K562 (cell line): ENCODE results near the gene OPRD1. TPM values are rescaled to one million over a fixed set of nuclear protein-coding genes. Genes with fewer than 3 reads are reported as not detected.
"Not testable (repeated sequence)": the region's sequence is repeated elsewhere in the genome, so short reads cannot be mapped to it uniquely, and the experiment has no call there.

Experiments used
- ATAC-seq: fragments of 200-7000 bp; cut with Tn5 transposase; 3 replicates; pipeline ENCODE4 v1.9.1; 2020; ENCODE audit warnings: moderate library complexity
- BruUV-seq: library from RNA; stranded (reverse); fragments of 400-500 nt; replicated peaks from 2 replicates; lab custom pipeline; 2021; lab: Mats Ljungman, UMichigan
- CTCF ChIA-PET: fragments of 300-600 bp; formaldehyde crosslinking; extraction: SDS; loops from one replicate; lab custom pipeline; 2021; ENCODE audit warnings: low intra/inter-chr PET ratio; lab: Yijun Ruan, JAX
- POLR2A ChIA-PET: fragments of 300-600, 350-650 bp; sonication (Branson Sonifier 250); formaldehyde crosslinking; extraction: SDS; loops from one replicate; lab custom pipeline; 2021; ENCODE audit warnings: antibody characterized with exemption, inconsistent platforms; lab: Yijun Ruan, JAX
- DNase-seq, 4 experiments: peaks; one replicate each; pipeline versions ENCODE4 v3.0.0 to v3.0.0-alpha.2; 2011 to 2018; ENCODE audit warnings: low spot score in 3 of 4, mixed read lengths in 3 of 4; ENCODE audit errors: extremely low read depth in 1 of 4
- FAIRE-seq: peaks from 2 replicates; lab custom pipeline; 2011; peaks lifted over from hg19 to GRCh38; lab: Jason Lieb, UNC
- H2AFZ ChIP-seq: 2 replicates; pipeline ENCODE4 v1.6.0; 2011; ENCODE audit warnings: low read depth, low read length, control low read depth, inconsistent platforms
- H3K27ac ChIP-seq: fragments of 200-600 bp; 3 replicates; pipeline ENCODE4 v1.8.0; 2011; ENCODE audit warnings: low read depth, mild to moderate bottlenecking, control low read depth, inconsistent platforms, low read length, moderate library complexity, mixed read lengths; ENCODE audit errors: extremely low read depth
- H3K27me3 ChIP-seq, 2 experiments: fragments of 300-600 bp in 1 of 2; 2 replicates in 1 of 2; 3 replicates in 1 of 2; pipeline versions ENCODE4 v1.6.0 to v1.8.0; 2011; ENCODE audit warnings: inconsistent platforms in 2 of 2, low read length in 2 of 2, mild to moderate bottlenecking in 1 of 2, mixed read lengths in 1 of 2, moderate library complexity in 1 of 2; ENCODE audit not compliant: control insufficient read depth in 2 of 2, insufficient read depth in 2 of 2
- H3K36me3 ChIP-seq: fragments of 300-600 bp; 3 replicates; pipeline ENCODE4 v1.8.0; 2011; ENCODE audit warnings: mild to moderate bottlenecking, low read length, inconsistent platforms; ENCODE audit not compliant: control insufficient read depth, insufficient read depth
- H3K4me1 ChIP-seq, 2 experiments: fragments of 200-600 bp in 1 of 2; replicated peaks in 1 of 2; 2 replicates in 1 of 2; 3 replicates in 1 of 2; pipeline versions ENCODE4 v1.5.1 to v1.8.0; 2011; ENCODE audit warnings: inconsistent platforms in 2 of 2, low read length in 2 of 2, mild to moderate bottlenecking in 1 of 2, mixed read lengths in 1 of 2, moderate library complexity in 1 of 2; ENCODE audit not compliant: control insufficient read depth in 2 of 2, insufficient read depth in 2 of 2
- H3K4me2 ChIP-seq: 2 replicates; pipeline ENCODE4 v1.6.1; 2011; ENCODE audit warnings: low read length, control low read depth, inconsistent platforms, mixed read lengths; ENCODE audit not compliant: insufficient read depth
- H3K4me3 ChIP-seq: fragments of 200-600 bp; sonication (generic), shearing (Covaris generic); 2 replicates; pipeline ENCODE4 v1.5.1; 2016; ENCODE audit warnings: control low read depth, inconsistent platforms
- H3K79me2 ChIP-seq: fragments of 200-600 bp; 3 replicates; pipeline ENCODE4 v1.8.0; 2011; ENCODE audit warnings: low read length, inconsistent platforms; ENCODE audit not compliant: control insufficient read depth, insufficient read depth
- H3K9ac ChIP-seq, 2 experiments: 2 replicates each; pipeline versions ENCODE4 v1.6.0 to v1.6.1; 2011; ENCODE audit warnings: low read depth in 2 of 2, low read length in 2 of 2, control low read depth in 1 of 2, inconsistent platforms in 1 of 2, mild to moderate bottlenecking in 1 of 2, mixed read lengths in 1 of 2; ENCODE audit not compliant: insufficient read depth in 1 of 2
- H3K9me1 ChIP-seq: one replicate; pipeline ENCODE4 v1.6.0; 2011; ENCODE audit warnings: inconsistent platforms, mild to moderate bottlenecking, low read length, moderate library complexity; ENCODE audit not compliant: control insufficient read depth, insufficient read depth
- H3K9me3 ChIP-seq: replicated peaks from 2 replicates; pipeline ENCODE4 v1.5.1; 2011; ENCODE audit warnings: low read depth, low read length, inconsistent platforms; ENCODE audit not compliant: control insufficient read depth, insufficient read depth
- H4K20me1 ChIP-seq: replicated peaks from 2 replicates; pipeline ENCODE4 v1.6.1; 2011; ENCODE audit warnings: low read length, inconsistent platforms, mixed read lengths; ENCODE audit not compliant: control insufficient read depth, insufficient read depth
- ADNP ChIP-seq: fragments of 200-800 bp; sonication (Bioruptor generic); IDR thresholded peaks from 2 replicates; pipeline ENCODE4 v1.6.1; 2016; ENCODE audit warnings: missing genetic modification characterization, missing compliant biosample characterization
- ARNT ChIP-seq, 2 experiments: fragments of 450-650 bp; IDR thresholded peaks; 2 replicates each; pipeline ENCODE4 v1.6.1; 2016; ENCODE audit warnings: mild to moderate bottlenecking in 1 of 2
- C11orf30 ChIP-seq: fragments of 450-650 bp; IDR thresholded peaks from 2 replicates; pipeline ENCODE4 v1.6.1; 2016; ENCODE audit warnings: low read depth, mild to moderate bottlenecking
- GTF2F1 ChIP-seq: IDR thresholded peaks from 2 replicates; pipeline ENCODE4 v1.6.1; 2011; ENCODE audit warnings: low read depth, low read length, improper control_type of control experiment
- MAFF ChIP-seq: IDR thresholded peaks from 2 replicates; pipeline ENCODE4 v1.6.1; 2012; ENCODE audit warnings: low read length, improper control_type of control experiment
- MAFG ChIP-seq: fragments of 450-650 bp; conservative IDR thresholded peaks from 2 replicates; pipeline ENCODE4 v1.6.1; 2016; ENCODE audit warnings: missing genetic modification characterization, missing compliant biosample characterization
- MAFK ChIP-seq: IDR thresholded peaks from 2 replicates; pipeline ENCODE4 v1.6.1; 2011; ENCODE audit warnings: low read length, improper control_type of control experiment
- MTA2 ChIP-seq: fragments of 450-650 bp; IDR thresholded peaks from 2 replicates; pipeline ENCODE4 v1.6.1; 2016; ENCODE audit warnings: low read depth
- MTA3 ChIP-seq: fragments of 450-650 bp; formaldehyde crosslinking; IDR thresholded peaks from 2 replicates; pipeline ENCODE4 v1.6.1; 2017; ENCODE audit warnings: mild to moderate bottlenecking, borderline replicate concordance
- NFYB ChIP-seq: IDR thresholded peaks from 2 replicates; pipeline ENCODE4 v1.6.1; 2011; ENCODE audit warnings: mild to moderate bottlenecking, moderate library complexity; ENCODE audit not compliant: insufficient read length; ENCODE audit errors: extremely low read depth
- USF1 ChIP-seq: sonication (generic); formaldehyde crosslinking; IDR thresholded peaks from 2 replicates; pipeline ENCODE4 v1.9.0; 2022; ENCODE audit warnings: mild to moderate bottlenecking, missing genetic modification reagents
- USF2 ChIP-seq: sonication (generic); formaldehyde crosslinking; IDR thresholded peaks from 2 replicates; pipeline ENCODE4 v1.5.0; 2020; ENCODE audit warnings: missing genetic modification reagents
- ZNF316 ChIP-seq: fragments of 450-650 bp; IDR thresholded peaks from 2 replicates; pipeline ENCODE4 v1.6.1; 2016
- ZNF77 ChIP-seq: fragments of 250-450 bp; sonication (Bioruptor Pico); IDR thresholded peaks from 2 replicates; pipeline ENCODE4 v1.5.0; 2020
- WGBS: fragments of 100-300 bp; shearing (Covaris generic); methylation state at CpG from one replicate; pipeline ENCODE4 v1.1.6; 2016; ENCODE audit warnings: low coverage, mixed read lengths; ENCODE audit not compliant: insufficient coverage; ENCODE audit errors: missing lambda C conversion rate; 5-methylcytosine and 5-hydroxymethylcytosine counted together
- in situ Hi-C: fragments of 300-500 bp; cut with MboI; formaldehyde crosslinking; loops from 4 replicates; pipeline ENCODE4 v1.15.0; 2018; ENCODE audit warnings: inconsistent platforms, mixed read lengths
- intact Hi-C: fragments of 100-400 bp; cut with micrococcal nuclease; formaldehyde crosslinking; loops from 2 replicates; pipeline ENCODE4 v1.14.2; 2022
- polyA plus RNA-seq, 8 experiments: library from polyadenylated mRNA; depleted of rRNA in 4 of 8; stranded (reverse) in 5 of 8; unstranded in 3 of 8; fragments of >200 nt; fragmentation: Nextera tagmentation in 2 of 8; fragmentation: Illumina TruSeq in 1 of 8; extraction: Ambion mirVana in 2 of 8; extraction: Trizol in 1 of 8; gene quantifications; 2 replicates each; pipeline versions ENCODE4 v1.2.1 to v1.2.3, GENCODE V29; 2011 to 2014; ENCODE audit warnings: inconsistent platforms in 1 of 8, missing spikeins in 1 of 8
- total RNA-seq, 7 experiments: library from RNA; depleted of rRNA in 6 of 7; stranded (reverse); fragments of >200 nt in 6 of 7; fragmentation: Illumina TruSeq in 2 of 7; extraction: Trizol in 2 of 7; gene quantifications; 2 replicates each; pipeline versions ENCODE4 v1.2.1 to v1.2.3, GENCODE V29; 2011 to 2021; ENCODE audit warnings: low replicate concordance in 1 of 7

Gene OPRD1
- total and polyA plus RNA-seq, 9 of the 15 experiments (the other 6 are each of a cell fraction or from before 2014, with no cell fraction given): under 0.01 to 0.03 (median under 0.01) TPM; not detected in 6

DNA sequence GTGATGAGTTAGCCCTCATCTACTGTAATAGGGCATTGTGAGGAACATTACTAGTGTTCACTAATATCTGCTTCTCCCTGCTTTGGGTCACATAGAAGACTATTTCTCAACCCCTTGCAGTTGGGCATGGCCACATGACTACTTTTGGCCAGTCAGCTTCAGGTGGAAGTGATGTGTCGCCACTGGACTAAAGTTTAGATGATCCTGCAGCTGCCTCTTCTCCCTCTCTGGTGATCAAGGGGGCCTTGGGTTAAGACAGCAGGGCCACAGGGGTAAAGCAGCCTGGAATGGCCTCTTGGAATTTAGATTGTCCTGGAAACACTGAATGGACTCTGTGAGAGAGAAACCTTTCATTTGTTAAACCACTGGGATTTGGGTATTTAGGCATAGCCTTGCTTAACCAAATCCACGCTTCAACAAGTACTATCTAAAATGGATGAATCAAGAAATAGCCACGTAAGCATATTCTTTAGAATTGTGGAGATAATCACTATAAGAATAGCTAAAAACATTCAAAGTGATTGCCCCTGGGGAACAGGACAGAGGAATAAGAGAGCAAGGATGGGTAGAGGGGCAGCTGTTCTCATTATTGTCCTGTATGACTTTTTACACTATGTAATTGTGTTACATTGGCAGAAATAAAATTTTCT, 41.2 kb downstream of the OPRD1 start:
- TF ChIP-seq MAFG: peak; percentile 86
- TF ChIP-seq MTA3: no peak
- TF ChIP-seq ZNF316: peak; percentile 93
- TF ChIP-seq MAFK: peak; percentile 91
- peak; percentile 88 for TF ChIP-seq MAFF
- no peak for TF ChIP-seq ADNP (tag)
- TF ChIP-seq GTF2F1: no peak
- TF ChIP-seq C11orf30: peak; percentile 85
- peak; percentile 46 for TF ChIP-seq NFYB
- TF ChIP-seq ZNF77 (CRISPR knock-in tag): no peak
- no peak for TF ChIP-seq ARNT (IDR thresholded peaks at IDR 0.05)
- TF ChIP-seq USF1 (CRISPR knock-in tag): peak; percentile 63
- peak; percentile 43; the same call in 1 of the 2 replicates for TF ChIP-seq USF2
- TF ChIP-seq MTA2: no peak
- Histone ChIP-seq H3K4me1 (peaks cover 7 to 10% of the 10 kb centered on the region in 2 experiments; a peak in 3 of 5 replicates), H3K79me2 (no peaks in the 10 kb centered on the region), H2AFZ (no peak overlapping the region), H3K4me3 (no peak overlapping the region), H3K9ac (no peak overlapping the region), H3K9me1 (no peaks in the 10 kb centered on the region), H3K36me3 (no peaks in the 10 kb centered on the region), H3K27me3 (peaks cover 41 to 50% of the 10 kb centered on the region in 2 experiments), H4K20me1 (no peaks in the 10 kb centered on the region), H3K27ac (no peak overlapping the region), H3K4me2 (no peak overlapping the region), H3K9me3 (no peaks in the 10 kb centered on the region)
- FAIRE-seq (no peak), DNase-seq (no peak), ATAC-seq (no peak)
- ChIA-PET CTCF (interaction anchor here (0.6 kb wide), 1 partner anchor 290 kb away, joined by 6 read pairs; no protein-coding TSS in a partner anchor), POLR2A (interaction anchor here (0.9 to 1.3 kb wide), 2 partner anchors 12 to 14 kb away, joined by 3 read pairs; no protein-coding TSS in a partner anchor)
- intact Hi-C loops (no loop called here), in situ Hi-C loops (no loop called here)
- 2% methylated on average over 3 of the region's 3 CpGs for WGBS
- no TSS peak for BruUV-seq

GRCh38 chr1:28854406-28854805, 42.4 kb downstream of the OPRD1 start:
- H3K4me1 ChIP-seq, H3K27ac ChIP-seq, H3K4me2 ChIP-seq, H3K9ac ChIP-seq, H2AFZ ChIP-seq, H3K36me3 ChIP-seq, H3K9me3 ChIP-seq, H3K4me3 ChIP-seq, FAIRE-seq, intact Hi-C loops, ATAC-seq, DNase-seq, BruUV-seq, H4K20me1 ChIP-seq, in situ Hi-C loops, CTCF ChIA-PET, H3K9me1 ChIP-seq, H3K79me2 ChIP-seq: not testable (repeated sequence)
- 15% methylated on average over 7 of the region's 7 CpGs for WGBS
- POLR2A ChIA-PET: interaction anchor here (0.7 to 1.0 kb wide), 2 partner anchors 83 to 206 kb away, joined by 3 to 5 read pairs; partner anchors contain the start of gene RNU11
- H3K27me3 ChIP-seq: peaks cover 41 to 59% of the 10 kb centered on the region in 2 experiments
